Right lobe of liver (tissue), 6 donors: Measurements from ENCODE around the gene MYH7B. TPM values are rescaled to one million over a fixed set of nuclear protein-coding genes. Genes with fewer than 3 reads are reported as not detected.

Source experiments
- ATAC-seq, 4 donors: fragments of 200-7000 bp; cut with Tn5 transposase; one replicate each; pipeline ENCODE4 v1.9.1; 2020; ENCODE audit warnings: mild to moderate bottlenecking in 4 of 4, moderate library complexity in 4 of 4
- DNase-seq, 3 donors: peaks; one replicate each; pipeline ENCODE4 v3.0.0-alpha.2; 2020
- H3K27ac ChIP-seq, 3 donors: fragments of 200-600 bp; one replicate each; pipeline ENCODE4 v1.8.0; 2022
- H3K27me3 ChIP-seq, 2 donors: fragments of 200-600 bp; one replicate each; pipeline ENCODE4 v1.8.0; 2022
- H3K36me3 ChIP-seq, 4 donors: fragments of 200-600 bp; sonication (generic) in 1 of 4; one replicate each; pipeline versions ENCODE4 v1.5.1 to v1.8.0; 2017 to 2022; ENCODE audit warnings: control low read depth in 1 of 4
- H3K4me1 ChIP-seq, 4 donors: fragments of 200-600 bp; sonication (generic) in 1 of 4; one replicate each; pipeline versions ENCODE4 v1.5.1 to v1.8.0; 2017 to 2022; ENCODE audit warnings: control low read depth in 1 of 4
- H3K4me3 ChIP-seq, 3 donors: fragments of 200-600 bp; one replicate each; pipeline ENCODE4 v1.8.0; 2022
- H3K9me3 ChIP-seq, 4 donors: fragments of 200-600 bp; sonication (generic) in 1 of 4; one replicate each; pipeline versions ENCODE4 v1.5.1 to v1.8.0; 2017 to 2022; ENCODE audit warnings: control low read depth in 1 of 4
- CTCF ChIP-seq, 4 donors: fragments of 200-600 bp in 3 of 4; fragments of 450-650 bp in 1 of 4; IDR thresholded peaks; one replicate each; pipeline versions ENCODE4 v1.5.1 to v1.8.0; 2016 to 2022; ENCODE audit warnings: antibody characterized with exemption in 4 of 4, mild to moderate bottlenecking in 2 of 4
- POLR2A ChIP-seq: fragments of 450-650 bp; IDR thresholded peaks from one replicate; pipeline ENCODE4 v1.6.1; 2017; ENCODE audit warnings: antibody characterized with exemption, mild to moderate bottlenecking
- WGBS: methylation state at CpG from one replicate; pipeline ENCODE4 v1.1.6; 2018; ENCODE audit warnings: low coverage, low lambda C conversion rate; ENCODE audit not compliant: insufficient coverage; ENCODE audit errors: missing lambda C conversion rate; 5-methylcytosine and 5-hydroxymethylcytosine counted together
- intact Hi-C, 2 donors: fragments of 100-400 bp; cut with DNase I; formaldehyde crosslinking; loops; one replicate each; pipeline versions ENCODE4 v1.11.2 to v1.14.1; 2022
- total RNA-seq, 6 experiments: library from RNA; depleted of rRNA in 2 of 6; stranded (reverse); fragments of >200 nt in 2 of 6; fragmentation: NEBNext Ultra II Directional in 3 of 6; extraction: Animal tissue kit (Norgen Biotek cat#: 25700) in 3 of 6; gene quantifications; one replicate each; pipeline versions ENCODE4 v1.1.0 to v1.2.4, GENCODE V29; 2016 to 2023
- donor health status: DM: no; HTN: yes; CAD: no.
- donor health status: DM: no; HTN: no; CAD: no.
- donor health status: DM: no; HTN: no; CAD: no.
- donor health status: DM: no; HTN: yes; CAD: no.
- donor health status: DM: no; HTN: yes; CAD: no.

The MYH7B gene
- total RNA-seq, 6 experiments from 2014 or later: 0.11 to 1.0 (median 0.39) TPM; not detected in 1

- H3K27me3 ChIP-seq: no peaks in the 10 kb centered on the region
- ATAC-seq (no peak), DNase-seq (peak; percentile 15 to 56 (median 46))
- no peaks in the 10 kb centered on the region for H3K36me3 ChIP-seq
- no peaks in the 10 kb centered on the region for H3K9me3 ChIP-seq
- intact Hi-C loops: no loop called here
- H3K27ac ChIP-seq: no peak overlapping the region
- H3K4me3 ChIP-seq: no peak overlapping the region
- TF ChIP-seq CTCF (IDR thresholded peaks at IDR 0.05): no peak
- no peak for TF ChIP-seq POLR2A
- WGBS: 46% methylated on average over 2 of the region's 18 CpGs
- no peaks in the 10 kb centered on the region for H3K4me1 ChIP-seq
These were observed 29.1 kb downstream of the MYH7B start for GRCh38 chr20:34984756-34985261.

- 65% methylated on average over 11 of the region's 25 CpGs for WGBS
- no peaks in the 10 kb centered on the region for H3K27me3 ChIP-seq
- ATAC-seq (no peak), DNase-seq (peak in 2 of 3 donors; percentile 16 to 49)
- H3K27ac ChIP-seq: no peak overlapping the region
- intact Hi-C loops: no loop called here
- H3K36me3 ChIP-seq: no peaks in the 10 kb centered on the region
- H3K4me1 ChIP-seq: no peaks in the 10 kb centered on the region
- H3K9me3 ChIP-seq: no peaks in the 10 kb centered on the region
- TF ChIP-seq POLR2A (no peak), CTCF (IDR thresholded peaks at IDR 0.05) (no peak)
- H3K4me3 ChIP-seq: no peak overlapping the region
These were observed 30.0 kb downstream of the MYH7B start for GRCh38 chr20:34985461-34986310.

- TF ChIP-seq POLR2A: no peak
- Histone ChIP-seq H3K27ac (no peak overlapping the region), H3K27me3 (no peaks in the 10 kb centered on the region), H3K4me1 (no peaks in the 10 kb centered on the region), H3K9me3 (no peaks in the 10 kb centered on the region), H3K4me3 (no peak overlapping the region), H3K36me3 (no peaks in the 10 kb centered on the region)
- no peak for ATAC-seq
- peak in 1 of 3 donors; percentile 52 for DNase-seq
- intact Hi-C loops: no loop called here
- WGBS: 71% methylated on average over 15 of the region's 24 CpGs
These were observed 30.9 kb downstream of the MYH7B start for GRCh38 chr20:34986311-34987287.

- intact Hi-C loops: no loop called here
- TF ChIP-seq POLR2A (no peak), CTCF (IDR thresholded peaks at IDR 0.05) (no peak)
- no peaks in the 10 kb centered on the region for H3K36me3 ChIP-seq
- no peaks in the 10 kb centered on the region for H3K27me3 ChIP-seq
- no peaks in the 10 kb centered on the region for H3K9me3 ChIP-seq
- H3K4me3 ChIP-seq: no peak overlapping the region
- no peaks in the 10 kb centered on the region for H3K4me1 ChIP-seq
- no peak overlapping the region for H3K27ac ChIP-seq
- ATAC-seq: peak in 1 of 4 donors; percentile 2
- 27% methylated on average over 3 of the region's 15 CpGs for WGBS
- peak in 2 of 3 donors; percentile 16 to 47 for DNase-seq
These were observed 31.9 kb downstream of the MYH7B start for GRCh38 chr20:34987288-34988190.
